DOHH2 (cell line): ENCODE data around the gene FZR1.

Source experiments
- CTCF ChIP-seq: fragments of 200-600 bp; sonication (generic); IDR thresholded peaks from one replicate; pipeline ENCODE4 v1.5.1; 2014; ENCODE audit warnings: antibody characterized with exemption, mild to moderate bottlenecking, low read depth, low read length; ENCODE audit not compliant: poor library complexity, severe bottlenecking
- EZH2phosphoT487 ChIP-seq: fragments of 200-600 bp; sonication (generic); IDR thresholded peaks from 2 replicates; pipeline ENCODE4 v1.6.1; 2017; ENCODE audit warnings: borderline replicate concordance, mild to moderate bottlenecking, antibody characterized with exemption, low read length, moderate library complexity, mixed read lengths

- TF ChIP-seq CTCF = no peak
- no peak for TF ChIP-seq EZH2phosphoT487
These were observed 35.5 kb upstream of the FZR1 start for GRCh38 chr19:3470500-3471128.
